HG03432 (cell line): ENCODE measurements around the gene SMAP2.
"Not testable (repeated sequence)": the region's sequence is repeated elsewhere in the genome, so short reads cannot be mapped to it uniquely, and the experiment has no call there.

Experiments used
- ATAC-seq: cut with Tn5 transposase; IDR thresholded peaks from one replicate; pipeline ENCODE4 v1.9.1; 2021; ENCODE audit warnings: mild to moderate bottlenecking, moderate library complexity; ENCODE audit not compliant: unreplicated experiment

SMAP2 gene

GRCh38 chr1:40371707-40372258, 1.7 kb upstream of the SMAP2 start:
- no peak for ATAC-seq

- ATAC-seq, result no peak
These were observed 737 bp upstream of the SMAP2 start for GRCh38 chr1:40372658-40373322.

GRCh38 chr1:40377512-40377911, 4.0 kb downstream of the SMAP2 start:
- no peak for ATAC-seq

- ATAC-seq, result no peak
These were observed 6.4 kb downstream of the SMAP2 start for GRCh38 chr1:40379785-40380452.

- ATAC-seq, result no peak
These were observed 7.3 kb downstream of the SMAP2 start for GRCh38 chr1:40380817-40381216.

- no peak for ATAC-seq
These were observed 8.0 kb downstream of the SMAP2 start for GRCh38 chr1:40381268-40382107.

- no peak for ATAC-seq
These were observed 8.6 kb downstream of the SMAP2 start for GRCh38 chr1:40382108-40382460.

GRCh38 chr1:40382601-40383000, 9.1 kb downstream of the SMAP2 start:
- no peak for ATAC-seq

GRCh38 chr1:40383095-40383487, 9.6 kb downstream of the SMAP2 start:
- ATAC-seq, result no peak

- ATAC-seq, result no peak
These were observed 10.2 kb downstream of the SMAP2 start for GRCh38 chr1:40383488-40384412.

GRCh38 chr1:40384413-40384762, 10.9 kb downstream of the SMAP2 start:
- no peak for ATAC-seq

- no peak for ATAC-seq
These were observed 11.4 kb downstream of the SMAP2 start for GRCh38 chr1:40384887-40385286.

GRCh38 chr1:40385437-40386358, 12.2 kb downstream of the SMAP2 start:
- ATAC-seq, result peak; percentile 67

- ATAC-seq, result no peak
These were observed 12.8 kb downstream of the SMAP2 start for GRCh38 chr1:40386359-40386723.

- no peak for ATAC-seq
These were observed 13.3 kb downstream of the SMAP2 start for GRCh38 chr1:40386796-40387195.

GRCh38 chr1:40387381-40388306, 14.1 kb downstream of the SMAP2 start:
- not testable (repeated sequence) for ATAC-seq

- ATAC-seq, result not testable (repeated sequence)
These were observed 15.2 kb downstream of the SMAP2 start for GRCh38 chr1:40388456-40389321.
